Astrocyte (in vitro differentiated cells and primary cell): ENCODE measurements around the gene RIN1.
"Not testable (repeated sequence)": the region's sequence is repeated elsewhere in the genome, so short reads cannot be mapped to it uniquely, and the experiment has no call there.

Experiments used
- CTCF ChIP-seq: IDR thresholded peaks from 2 replicates; pipeline ENCODE4 v1.5.1; 2011; ENCODE audit warnings: low read depth, mild to moderate bottlenecking, inconsistent platforms, low read length, moderate library complexity; ENCODE audit not compliant: insufficient read depth
- EZH2 ChIP-seq: IDR thresholded peaks from 2 replicates; pipeline ENCODE4 v1.6.1; 2012; ENCODE audit warnings: mild to moderate bottlenecking, low read length, inconsistent platforms; ENCODE audit not compliant: insufficient read depth

- not testable (repeated sequence) for TF ChIP-seq EZH2, CTCF
These were observed 48.1 kb upstream of the RIN1 start for GRCh38 chr11:66384316-66384715.
